ENCODE data around the gene MAST4. TPM values are rescaled to one million over a fixed set of nuclear protein-coding genes. Genes with fewer than 3 reads are reported as not detected.

MAST4 gene
- total and polyA plus RNA-seq, 12 donors, result 29.6 to 93.3 (median 76.6) TPM

DNA sequence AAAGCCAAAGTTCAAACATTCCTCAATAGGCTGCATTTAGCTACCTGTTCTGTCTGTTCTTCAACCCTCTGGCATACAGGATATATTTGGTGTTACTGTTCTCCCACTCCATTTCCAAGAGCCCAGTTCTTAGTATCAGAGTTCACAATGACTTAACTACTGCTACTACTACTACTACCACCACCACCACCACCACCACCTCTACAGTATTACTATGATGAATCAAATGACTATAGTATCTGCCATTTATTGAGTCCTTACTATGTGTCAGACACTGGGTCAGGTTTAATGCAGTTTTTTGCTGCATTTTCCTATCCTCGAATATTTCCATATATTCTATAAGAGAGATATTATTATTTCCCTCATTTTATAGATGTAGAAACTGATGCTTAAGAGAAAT lies 601.3 kb downstream of the MAST4 start:
- ATAC-seq (no peak), DNase-seq (no peak)
- intact Hi-C loops (cut with DNase I), result no loop called here
- WGBS, 2 donors, result 96 to 99% methylated on average over 1 of the region's 1 CpG
- Histone ChIP-seq H3K36me3 (no peaks in the 10 kb centered on the region), H3K27ac (no peak overlapping the region), H3K4me1 (peaks cover 0 to 69% (median 8%) of the 10 kb centered on the region in 9 donors), H3K9me3 (peaks cover 0 to 9% (median 0%) of the 10 kb centered on the region in 11 donors), H3K4me3 (no peak overlapping the region), H3K27me3 (no peaks in the 10 kb centered on the region)
- TF ChIP-seq, protein P1, sequence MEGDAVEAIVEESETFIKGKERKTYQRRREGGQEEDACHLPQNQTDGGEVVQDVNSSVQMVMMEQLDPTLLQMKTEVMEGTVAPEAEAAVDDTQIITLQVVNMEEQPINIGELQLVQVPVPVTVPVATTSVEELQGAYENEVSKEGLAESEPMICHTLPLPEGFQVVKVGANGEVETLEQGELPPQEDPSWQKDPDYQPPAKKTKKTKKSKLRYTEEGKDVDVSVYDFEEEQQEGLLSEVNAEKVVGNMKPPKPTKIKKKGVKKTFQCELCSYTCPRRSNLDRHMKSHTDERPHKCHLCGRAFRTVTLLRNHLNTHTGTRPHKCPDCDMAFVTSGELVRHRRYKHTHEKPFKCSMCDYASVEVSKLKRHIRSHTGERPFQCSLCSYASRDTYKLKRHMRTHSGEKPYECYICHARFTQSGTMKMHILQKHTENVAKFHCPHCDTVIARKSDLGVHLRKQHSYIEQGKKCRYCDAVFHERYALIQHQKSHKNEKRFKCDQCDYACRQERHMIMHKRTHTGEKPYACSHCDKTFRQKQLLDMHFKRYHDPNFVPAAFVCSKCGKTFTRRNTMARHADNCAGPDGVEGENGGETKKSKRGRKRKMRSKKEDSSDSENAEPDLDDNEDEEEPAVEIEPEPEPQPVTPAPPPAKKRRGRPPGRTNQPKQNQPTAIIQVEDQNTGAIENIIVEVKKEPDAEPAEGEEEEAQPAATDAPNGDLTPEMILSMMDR (IDR thresholded peaks at IDR 0.05), result no peak

DNA sequence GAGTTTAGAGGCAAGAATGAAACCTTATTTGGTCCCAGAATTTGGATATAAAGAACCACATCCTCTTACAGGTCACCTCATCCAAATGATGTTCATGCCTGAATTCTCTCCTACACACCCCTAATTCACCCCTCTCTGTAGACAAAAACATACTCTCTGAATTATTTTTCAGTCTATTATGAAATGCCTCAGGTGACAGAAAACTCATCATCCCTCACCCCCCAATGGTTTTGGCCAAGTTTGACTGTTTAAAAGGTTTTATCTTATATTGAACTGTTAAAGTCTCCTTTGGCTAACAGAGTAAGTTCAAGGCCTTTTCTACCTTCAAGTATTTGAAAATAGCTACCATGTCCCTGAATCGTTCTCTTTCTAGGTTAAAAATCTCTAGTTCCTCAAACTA lies 602.7 kb downstream of the MAST4 start:
- no peak for DNase-seq
- Histone ChIP-seq H3K27ac (no peak overlapping the region), H3K36me3 (no peaks in the 10 kb centered on the region), H3K27me3 (no peaks in the 10 kb centered on the region), H3K9me3 (peaks cover 0 to 9% (median 0%) of the 10 kb centered on the region in 11 donors), H3K4me1 (peaks cover 0 to 69% (median 11%) of the 10 kb centered on the region in 9 donors), H3K4me3 (no peak overlapping the region)
- TF ChIP-seq, protein P1 (IDR thresholded peaks at IDR 0.05), result no peak
- 79 to 85% methylated on average over 1 of the region's 1 CpG for WGBS, 2 donors
- ATAC-seq, result no peak
- intact Hi-C loops (cut with DNase I), result no loop called here

DNA sequence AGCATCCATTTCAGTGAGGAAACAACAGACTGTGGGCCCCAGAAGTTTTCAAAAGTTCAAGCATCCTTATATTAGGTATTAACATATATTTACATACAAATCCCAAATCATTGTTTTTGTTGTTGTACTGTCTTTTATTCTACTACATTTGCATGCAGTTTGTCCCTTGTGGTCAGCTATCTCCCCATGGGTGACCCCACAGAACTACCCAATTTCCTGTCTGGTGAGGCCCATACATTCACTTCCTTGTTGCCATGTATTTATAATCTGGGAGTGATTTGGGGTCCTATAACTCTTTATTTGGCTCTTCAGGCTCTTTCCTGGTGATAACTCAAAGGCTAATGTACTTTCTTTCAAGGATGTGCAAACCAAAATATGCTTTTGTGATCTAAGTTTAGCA lies 603.7 kb downstream of the MAST4 start:
- Histone ChIP-seq H3K27ac (no peak overlapping the region), H3K9me3 (peaks cover 0 to 9% (median 0%) of the 10 kb centered on the region in 11 donors), H3K4me1 (peaks cover 0 to 69% (median 11%) of the 10 kb centered on the region in 9 donors), H3K36me3 (no peaks in the 10 kb centered on the region), H3K4me3 (no peak overlapping the region), H3K27me3 (no peaks in the 10 kb centered on the region)
- DNase-seq (no peak), ATAC-seq (no peak)
- intact Hi-C loops (cut with DNase I), result loop anchor here in 5 of 10 donors (10.0 kb wide), 5 partner anchors 45 to 1025 kb away; no protein-coding TSS in a partner anchor
- TF ChIP-seq, protein P1 (IDR thresholded peaks at IDR 0.05), result no peak

DNA sequence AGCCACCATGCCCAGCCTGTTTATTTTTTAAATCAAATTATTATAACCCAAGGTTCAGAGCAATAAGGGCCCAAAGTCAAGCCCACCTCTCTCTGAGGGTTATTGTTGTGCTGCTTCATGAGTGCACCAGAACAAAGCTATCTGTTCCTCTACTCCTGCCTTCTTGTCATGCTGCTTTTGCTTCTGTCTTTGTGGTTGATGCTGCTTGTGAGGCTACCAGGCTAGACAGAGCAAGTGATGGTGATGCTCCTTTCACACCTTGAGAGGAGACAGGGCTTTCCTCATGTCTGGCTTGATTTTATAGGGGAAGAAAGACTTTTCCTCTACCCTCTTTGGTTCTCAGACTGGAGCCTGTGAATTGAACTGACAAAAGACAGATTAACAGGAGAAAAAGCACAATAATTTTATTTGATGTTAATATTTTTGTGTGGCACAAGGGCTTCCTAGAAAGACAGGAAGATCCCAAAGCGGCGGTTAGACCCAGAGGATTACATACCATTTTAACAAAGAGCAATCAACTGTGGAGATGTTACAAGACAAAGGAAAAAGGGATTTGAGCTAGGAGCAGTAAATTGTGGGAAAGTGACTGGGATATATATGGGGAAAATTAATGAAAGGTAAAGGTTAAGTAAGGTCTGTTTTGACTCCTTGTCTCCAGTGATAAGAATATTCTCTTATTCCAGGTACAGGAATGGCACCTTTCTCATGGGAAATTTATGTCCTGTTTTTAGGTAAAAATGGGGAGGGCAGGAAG lies 604.8 kb downstream of the MAST4 start:
- no peak for DNase-seq
- ATAC-seq, result no peak
- TF ChIP-seq, protein P1 (IDR thresholded peaks at IDR 0.05), result no peak
- no peak overlapping the region for H3K27ac ChIP-seq
- H3K4me1 ChIP-seq, result peaks cover 0 to 69% (median 11%) of the 10 kb centered on the region in 9 donors
- intact Hi-C loops (cut with DNase I), result loop anchor here in 5 of 10 donors (10.0 kb wide), 5 partner anchors 46 to 1026 kb away; no protein-coding TSS in a partner anchor
- peaks cover 0 to 9% (median 0%) of the 10 kb centered on the region in 11 donors for H3K9me3 ChIP-seq
- no peak overlapping the region for H3K4me3 ChIP-seq
- 99% methylated on average over 2 of the region's 2 CpGs for WGBS, 2 donors
- H3K36me3 ChIP-seq, result no peaks in the 10 kb centered on the region
- H3K27me3 ChIP-seq, result no peaks in the 10 kb centered on the region
